Liver (tissue), 3 donors: ENCODE results near the gene FMN2.

Source experiments
- CTCF ChIP-seq: fragments of 150-350 bp; IDR thresholded peaks from 2 replicates; pipeline ENCODE4 v1.5.1; 2017; ENCODE audit warnings: improper control_type of control experiment, low read depth, low read length; ENCODE audit not compliant: missing input control
- MAX ChIP-seq: IDR thresholded peaks from 2 replicates; pipeline ENCODE4 v1.6.1; 2016; ENCODE audit warnings: antibody characterized with exemption
- SP1 ChIP-seq: IDR thresholded peaks from 2 replicates; pipeline ENCODE4 v1.6.1; 2018; ENCODE audit warnings: antibody characterized with exemption, mild to moderate bottlenecking
- ZBTB33 ChIP-seq: IDR thresholded peaks from 2 replicates; pipeline ENCODE4 v1.6.1; 2016; ENCODE audit warnings: antibody characterized with exemption
- TF ChIP-seq, protein P1 (sequence below): IDR thresholded peaks from 2 replicates; pipeline ENCODE4 v1.6.1; 2016; ENCODE audit warnings: antibody characterized with exemption
- donor health status: healthy.
- donor health status: healthy.

DNA sequence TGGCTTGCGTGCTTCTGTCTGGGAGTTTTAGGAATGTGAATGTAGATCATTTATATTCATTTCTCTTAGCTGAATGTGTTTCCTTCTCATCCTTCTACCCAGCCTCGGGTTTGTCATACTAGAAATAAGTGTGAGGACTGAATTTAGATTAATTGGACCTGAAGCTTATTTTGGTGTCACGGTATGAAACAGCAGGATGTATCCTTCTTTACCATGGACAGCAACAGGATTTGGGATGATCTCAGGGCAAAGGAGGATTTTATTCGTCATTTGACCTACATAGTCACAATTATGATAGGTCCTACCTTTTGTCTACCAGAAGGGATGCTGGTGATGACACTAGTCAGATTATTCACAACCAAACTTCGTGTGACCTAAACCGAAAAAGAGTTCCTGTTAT is 127.4 kb downstream of the FMN2 start:
- TF ChIP-seq CTCF (no peak), MAX (no peak), SP1 (no peak), ZBTB33 (no peak)
- TF ChIP-seq, protein P1, sequence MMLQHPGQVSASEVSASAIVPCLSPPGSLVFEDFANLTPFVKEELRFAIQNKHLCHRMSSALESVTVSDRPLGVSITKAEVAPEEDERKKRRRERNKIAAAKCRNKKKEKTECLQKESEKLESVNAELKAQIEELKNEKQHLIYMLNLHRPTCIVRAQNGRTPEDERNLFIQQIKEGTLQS = no peak
